SU-DHL-6 (cell line): ENCODE measurements around the gene VANGL2.

Source experiments
- CTCF ChIP-seq: fragments of 200-600 bp; sonication (generic); IDR thresholded peaks from one replicate; pipeline ENCODE4 v1.5.1; 2017; ENCODE audit warnings: antibody characterized with exemption, mild to moderate bottlenecking, low read length, moderate library complexity; ENCODE audit not compliant: insufficient read depth, poor library complexity, severe bottlenecking
- EZH2phosphoT487 ChIP-seq: fragments of 200-600 bp; sonication (generic), shearing (Covaris generic); conservative IDR thresholded peaks from 2 replicates; pipeline ENCODE4 v1.6.1; 2018; ENCODE audit warnings: mild to moderate bottlenecking, antibody characterized with exemption, low read length, moderate library complexity, mixed read lengths

GRCh38 chr1:160465123-160465522 is 64.8 kb downstream of the VANGL2 start:
- TF ChIP-seq CTCF = no peak
- TF ChIP-seq EZH2phosphoT487 = no peak
